ENCODE results near the gene SLC22A15. TPM values are rescaled to one million over a fixed set of nuclear protein-coding genes. Genes with fewer than 3 reads are reported as not detected.
"Not testable (repeated sequence)": the region's sequence is repeated elsewhere in the genome, so short reads cannot be mapped to it uniquely, and the experiment has no call there.

SLC22A15 gene
- total RNA-seq, 2 donors from 2014 or later, result 2.0 to 6.7 TPM

- TF ChIP-seq POLR2AphosphoS5 (IDR thresholded peaks at IDR 0.05) (no peak), CTCF (IDR thresholded peaks at IDR 0.05) (no peak), POLR2A (IDR thresholded peaks at IDR 0.05) (no peak)
- no peak for DNase-seq (ENCODE audit: low spot score)
- Histone ChIP-seq H3K27me3 (replicated peaks; ENCODE audit: insufficient read depth) (no peaks in the 10 kb centered on the region), H3K4me3 (no peak overlapping the region), H3K27ac (no peak overlapping the region), H3K4me1 (replicated peaks) (no peaks in the 10 kb centered on the region), H3K36me3 (no peaks in the 10 kb centered on the region), H3K9me3 (no peaks in the 10 kb centered on the region)
- WGBS, result 74% methylated on average over 1 of the region's 1 CpG
- intact Hi-C loops (cut with DNase I), result no loop called here
Measured at GRCh38 chr1:115953180-115953579, 23.1 kb upstream of the SLC22A15 start.

- no peak for TF ChIP-seq POLR2AphosphoS5 (IDR thresholded peaks at IDR 0.05)
- TF ChIP-seq CTCF (IDR thresholded peaks at IDR 0.05), result no peak
- TF ChIP-seq POLR2A (IDR thresholded peaks at IDR 0.05), result no peak
- WGBS, result 54% methylated on average over 2 of the region's 2 CpGs
- H3K4me3 ChIP-seq, result no peak overlapping the region
Measured at GRCh38 chr1:115954684-115955083, 21.6 kb upstream of the SLC22A15 start.

GRCh38 chr1:115955228-115955627 is 21.1 kb upstream of the SLC22A15 start:
- H3K4me3 ChIP-seq, result no peak overlapping the region
- no peak overlapping the region for H3K27ac ChIP-seq
- intact Hi-C loops (cut with DNase I), result no loop called here
- no peak for DNase-seq (ENCODE audit: low spot score)
- H3K36me3 ChIP-seq, result no peaks in the 10 kb centered on the region
- 89% methylated on average over 1 of the region's 1 CpG for WGBS
- TF ChIP-seq POLR2AphosphoS5 (IDR thresholded peaks at IDR 0.05) (no peak), CTCF (IDR thresholded peaks at IDR 0.05) (no peak), POLR2A (IDR thresholded peaks at IDR 0.05) (no peak)
- H3K27me3 ChIP-seq (replicated peaks; ENCODE audit: insufficient read depth), result no peaks in the 10 kb centered on the region
- no peaks in the 10 kb centered on the region for H3K9me3 ChIP-seq
- no peaks in the 10 kb centered on the region for H3K4me1 ChIP-seq (replicated peaks)

More at GRCh38 chr1:115954684-115955083, 21.6 kb upstream of the SLC22A15 start:
- no peaks in the 10 kb centered on the region for H3K27me3 ChIP-seq (replicated peaks; ENCODE audit: insufficient read depth)
- intact Hi-C loops (cut with DNase I), result no loop called here
- H3K36me3 ChIP-seq, result no peaks in the 10 kb centered on the region
- no peak overlapping the region for H3K27ac ChIP-seq
- no peak for DNase-seq (ENCODE audit: low spot score)
- no peaks in the 10 kb centered on the region for H3K9me3 ChIP-seq
- no peaks in the 10 kb centered on the region for H3K4me1 ChIP-seq (replicated peaks)

- H3K9me3 ChIP-seq, result no peaks in the 10 kb centered on the region
- intact Hi-C loops (cut with DNase I), result no loop called here
- 86% methylated on average over 2 of the region's 2 CpGs for WGBS
- no peak overlapping the region for H3K4me3 ChIP-seq
- no peaks in the 10 kb centered on the region for H3K4me1 ChIP-seq (replicated peaks)
- no peak for TF ChIP-seq CTCF (IDR thresholded peaks at IDR 0.05)
- TF ChIP-seq POLR2A (IDR thresholded peaks at IDR 0.05), result no peak
- TF ChIP-seq POLR2AphosphoS5 (IDR thresholded peaks at IDR 0.05), result no peak
- no peaks in the 10 kb centered on the region for H3K27me3 ChIP-seq (replicated peaks; ENCODE audit: insufficient read depth)
- no peaks in the 10 kb centered on the region for H3K36me3 ChIP-seq
- DNase-seq (ENCODE audit: low spot score), result no peak
- H3K27ac ChIP-seq, result no peak overlapping the region
Measured at GRCh38 chr1:115958866-115959265, 17.4 kb upstream of the SLC22A15 start.

GRCh38 chr1:115969509-115969908 is 6.8 kb upstream of the SLC22A15 start:
- Histone ChIP-seq H3K4me1 (replicated peaks) (no peaks in the 10 kb centered on the region), H3K4me3 (no peak overlapping the region), H3K27ac (no peak overlapping the region), H3K36me3 (no peaks in the 10 kb centered on the region), H3K9me3 (no peaks in the 10 kb centered on the region), H3K27me3 (replicated peaks; ENCODE audit: insufficient read depth) (no peaks in the 10 kb centered on the region)
- intact Hi-C loops (cut with DNase I), result no loop called here
- 53% methylated on average over 2 of the region's 2 CpGs for WGBS
- no peak for DNase-seq (ENCODE audit: low spot score)
- TF ChIP-seq POLR2A (IDR thresholded peaks at IDR 0.05) (no peak), CTCF (IDR thresholded peaks at IDR 0.05) (no peak), POLR2AphosphoS5 (IDR thresholded peaks at IDR 0.05) (no peak)

- H3K9me3 ChIP-seq; DNase-seq (ENCODE audit: low spot score); H3K27me3 ChIP-seq (replicated peaks; ENCODE audit: insufficient read depth); H3K36me3 ChIP-seq; H3K27ac ChIP-seq; H3K4me1 ChIP-seq (replicated peaks); H3K4me3 ChIP-seq: not testable (repeated sequence)
- WGBS, result 98% methylated on average over 7 of the region's 7 CpGs
- intact Hi-C loops (cut with DNase I), result loop anchor here (10.0 kb wide), 1 partner anchor 167 kb away; no protein-coding TSS in a partner anchor
Measured at GRCh38 chr1:115971778-115972177, 4.5 kb upstream of the SLC22A15 start.
